HepG2 (cell line): ENCODE data around the gene HRH3. TPM values are rescaled to one million over a fixed set of nuclear protein-coding genes. Genes with fewer than 3 reads are reported as not detected.

Source experiments
- ATAC-seq: fragments of 200-7000 bp; cut with Tn5 transposase; 3 replicates; pipeline ENCODE4 v1.9.1; 2020; ENCODE audit warnings: mild to moderate bottlenecking, moderate library complexity
- BruUV-seq: library from RNA; stranded (reverse); fragments of 400-500 nt; replicated peaks from 2 replicates; lab custom pipeline; 2021; lab: Mats Ljungman, UMichigan
- CTCF ChIA-PET: fragments of 300-600 bp; formaldehyde crosslinking; extraction: SDS; loops from one replicate; lab custom pipeline; 2021; ENCODE audit warnings: low total read pairs, inconsistent platforms, low intra/inter-chr PET ratio; lab: Yijun Ruan, JAX
- POLR2A ChIA-PET: fragments of 350-600 bp; sonication (Branson Sonifier 250); formaldehyde crosslinking; loops from one replicate; lab custom pipeline; 2020; ENCODE audit warnings: antibody characterized with exemption, inconsistent platforms; lab: Yijun Ruan, JAX
- DNase-seq: peaks from one replicate; pipeline ENCODE4 v3.0.0-alpha.2; 2015; ENCODE audit warnings: low spot score
- FAIRE-seq: peaks from 3 replicates; lab custom pipeline; 2011; peaks lifted over from hg19 to GRCh38; lab: Jason Lieb, UNC
- H2AFZ ChIP-seq: one replicate; pipeline ENCODE4 v1.6.1; 2011; ENCODE audit warnings: low read length, inconsistent platforms
- H3K27ac ChIP-seq: fragments of 300-600 bp; 3 replicates; pipeline ENCODE4 v1.8.0; 2011; ENCODE audit warnings: mixed run types, mild to moderate bottlenecking, mixed read lengths, low read length, inconsistent platforms; ENCODE audit not compliant: insufficient read depth; ENCODE audit errors: extremely low read length
- H3K27me3 ChIP-seq, 2 experiments: fragments of 200-600 bp in 1 of 2; 2 replicates in 1 of 2; 3 replicates in 1 of 2; pipeline versions ENCODE4 v1.6.0 to v1.8.0; 2011; ENCODE audit warnings: low read length in 2 of 2, mild to moderate bottlenecking in 2 of 2, moderate library complexity in 2 of 2, inconsistent platforms in 1 of 2; ENCODE audit not compliant: insufficient read depth in 2 of 2, control insufficient read depth in 1 of 2
- H3K36me3 ChIP-seq, 2 experiments: fragments of 200-600 bp in 1 of 2; replicated peaks in 1 of 2; 2 replicates in 1 of 2; 3 replicates in 1 of 2; pipeline versions ENCODE4 v1.5.1 to v1.8.0; 2011; ENCODE audit warnings: low read length in 2 of 2, inconsistent platforms in 1 of 2; ENCODE audit not compliant: insufficient read depth in 2 of 2, control insufficient read depth in 1 of 2
- H3K4me1 ChIP-seq: 2 replicates; pipeline ENCODE4 v1.5.1; 2012; ENCODE audit warnings: low read length, inconsistent platforms; ENCODE audit not compliant: insufficient read depth
- H3K4me2 ChIP-seq: 2 replicates; pipeline ENCODE4 v1.6.0; 2011; ENCODE audit warnings: low read depth, low read length, inconsistent platforms
- H3K4me3 ChIP-seq, 3 experiments: fragments of 200-600 bp in 1 of 3; sonication (generic), shearing (Covaris generic) in 1 of 3; replicated peaks in 1 of 3; 2 replicates each; pipeline ENCODE4 v1.5.1; 2011 to 2016; ENCODE audit warnings: low read length in 3 of 3, inconsistent platforms in 2 of 3, low read depth in 2 of 3, mild to moderate bottlenecking in 2 of 3, control low read depth in 1 of 3, mixed read lengths in 1 of 3; ENCODE audit not compliant: insufficient read depth in 1 of 3
- H3K79me2 ChIP-seq: one replicate; pipeline ENCODE4 v1.6.1; 2011; ENCODE audit warnings: low read length, inconsistent platforms; ENCODE audit not compliant: insufficient read depth
- H3K9ac ChIP-seq: 2 replicates; pipeline ENCODE4 v1.6.0; 2011; ENCODE audit warnings: mild to moderate bottlenecking, low read depth, low read length, inconsistent platforms; ENCODE audit not compliant: insufficient read depth
- H3K9me3 ChIP-seq: 2 replicates; pipeline ENCODE4 v1.5.1; 2012; ENCODE audit warnings: mild to moderate bottlenecking, low read length
- H4K20me1 ChIP-seq: 2 replicates; pipeline ENCODE4 v1.6.0; 2011; ENCODE audit warnings: inconsistent platforms, mild to moderate bottlenecking, low read length, moderate library complexity; ENCODE audit not compliant: insufficient read depth
- AHDC1 ChIP-seq: sonication (generic); formaldehyde crosslinking; IDR thresholded peaks from 2 replicates; pipeline ENCODE4 v1.5.1; 2020; ENCODE audit warnings: mild to moderate bottlenecking, missing genetic modification reagents, borderline replicate concordance
- KAT2B ChIP-seq: fragments of 150-350 bp; IDR thresholded peaks from 2 replicates; pipeline ENCODE4 v1.6.1; 2014; ENCODE audit warnings: low read depth, low read length, borderline replicate concordance
- KMT2B ChIP-seq: IDR thresholded peaks from 2 replicates; pipeline ENCODE4 v1.6.1; 2016; ENCODE audit warnings: missing genetic modification reagents, missing compliant biosample characterization
- SOX6 ChIP-seq, 2 experiments: fragments of 450-650 bp in 1 of 2; sonication (generic) in 1 of 2; formaldehyde crosslinking in 1 of 2; IDR thresholded peaks; 2 replicates each; pipeline versions ENCODE4 v1.4.0 to v1.6.1; 2017 to 2020; ENCODE audit warnings: antibody characterized with exemption in 1 of 2, mild to moderate bottlenecking in 1 of 2, missing genetic modification reagents in 1 of 2
- TBX3 ChIP-seq: fragments of 450-650 bp; IDR thresholded peaks from 2 replicates; pipeline ENCODE4 v1.6.1; 2017; ENCODE audit warnings: antibody characterized with exemption, mild to moderate bottlenecking, inconsistent platforms, borderline replicate concordance
- ZHX2 ChIP-seq, 2 experiments: sonication (generic) in 1 of 2; formaldehyde crosslinking in 1 of 2; IDR thresholded peaks; 2 replicates each; pipeline versions ENCODE4 v1.6.1 to v1.9.0; 2014 to 2022; ENCODE audit warnings: antibody characterized with exemption in 1 of 2, borderline replicate concordance in 1 of 2, inconsistent platforms in 1 of 2, low read depth in 1 of 2, missing genetic modification reagents in 1 of 2
- ZNF350 ChIP-seq: sonication (generic); formaldehyde crosslinking; IDR thresholded peaks from 2 replicates; pipeline ENCODE4 v1.4.0; 2020; ENCODE audit warnings: mild to moderate bottlenecking, low read depth, missing genetic modification reagents, borderline replicate concordance
- WGBS: methylation state at CpG from one replicate; pipeline ENCODE4 v1.1.6; 2017; ENCODE audit warnings: low lambda C conversion rate; 5-methylcytosine and 5-hydroxymethylcytosine counted together
- in situ Hi-C: cut with HindIII; loops from 2 replicates; pipeline ENCODE4 v1.10.0; 2017; ENCODE audit warnings: low pct_unique_long_range_greater_than_20kb; ENCODE audit not compliant: extremely low pct_ligation_motif_present
- intact Hi-C: fragments of 100-400 bp; cut with micrococcal nuclease; formaldehyde crosslinking; loops from one replicate; pipeline ENCODE4 v1.10.0; 2022; ENCODE audit not compliant: unreplicated experiment
- polyA plus RNA-seq, 8 experiments: library from polyadenylated mRNA; depleted of rRNA in 3 of 8; stranded (reverse) in 7 of 8; unstranded in 1 of 8; fragments of >200 nt; fragmentation: Illumina TruSeq in 4 of 8; extraction: Trizol in 4 of 8; gene quantifications; 2 replicates each; pipeline versions ENCODE4 v1.2.1 to v1.2.3, GENCODE V29; 2011 to 2016; ENCODE audit warnings: low read depth in 4 of 8, missing spikeins in 1 of 8, mixed read lengths in 1 of 8; ENCODE audit not compliant: insufficient read depth in 1 of 8
- total RNA-seq, 5 experiments: library from RNA; depleted of rRNA; stranded (reverse); fragments of >200 nt; fragmentation: Illumina TruSeq; extraction: Trizol; gene quantifications; 2 replicates each; pipeline ENCODE4 v1.2.3, GENCODE V29; 2016; ENCODE audit warnings: low read depth in 1 of 5

The HRH3 gene
- total and polyA plus RNA-seq, 2 of the 13 experiments (the other 11 are each of a cell fraction or from before 2014, with no cell fraction given), result 0.18 TPM; not detected in 1

- in situ Hi-C loops (no loop called here), intact Hi-C loops (loop anchor here (1.0 kb wide), 1 partner anchor 56 kb away; the partner anchor contains the start of gene OSBPL2)
- peaks cover 9 to 10% of the 10 kb centered on the region in 2 experiments; a peak in 4 of 5 replicates for H3K36me3 ChIP-seq
- WGBS, result under 1% methylated on average over 82 of the region's 96 CpGs
- ATAC-seq (peak; percentile 93), DNase-seq (peak; percentile 98), FAIRE-seq (peak; percentile 67)
- H3K27me3 ChIP-seq, result no peaks in the 10 kb centered on the region; a peak in 1 of 5 replicates
- no peak within 1 kb of the TSS for H2AFZ ChIP-seq
- ChIA-PET POLR2A (interaction anchor here (0.6 to 1.8 kb wide), 6 partner anchors 8 to 193 kb away, joined by 3 to 6 read pairs (median 3); no protein-coding TSS in a partner anchor), CTCF (no interaction called here)
- TSS peak; percentile 93 for BruUV-seq
- H3K9ac ChIP-seq, result peak within 1 kb of the TSS; percentile 97
- peaks cover 48% of the 10 kb centered on the region for H3K4me1 ChIP-seq
- H3K9me3 ChIP-seq, result no peaks in the 10 kb centered on the region
- peak within 1 kb of the TSS; percentile 87 to 96 (median 90) for H3K4me3 ChIP-seq
- H4K20me1 ChIP-seq, result no peaks in the 10 kb centered on the region
- H3K4me2 ChIP-seq, result peak within 1 kb of the TSS; percentile 95
- H3K79me2 ChIP-seq, result peaks cover 34% of the 10 kb centered on the region
- peak within 1 kb of the TSS; percentile 90 for H3K27ac ChIP-seq
- TF ChIP-seq KAT2B (no peak), ZHX2 (IDR thresholded peaks at IDR 0.05; ENCODE audit: low read depth) (peak; percentile 93), ZHX2 (CRISPR knock-in tag; IDR thresholded peaks at IDR 0.05; ENCODE audit: borderline replicate concordance) (peak; percentile 97), AHDC1 (CRISPR knock-in tag) (0 out of 2 replicates have a peak, but pooled peaks have one; percentile 61), ZNF350 (CRISPR knock-in tag) (peak; percentile 100), TBX3 (peak; percentile 56; the same call in 1 of the 2 replicates), KMT2B (CRISPR knock-in tag) (peak; percentile 98), SOX6 (IDR thresholded peaks at IDR 0.05) (no peak), SOX6 (CRISPR knock-in tag; IDR thresholded peaks at IDR 0.05) (peak; percentile 83)
These were observed 37.3 kb downstream of the HRH3 start, which contains the start of gene MTG2 for GRCh38 chr20:62182469-62183425. Gene MTG2 (plus strand): TSS chr20:62183028. CDS start chr20:62193421, 10,393 bp downstream.
